ENCODE results near the gene EPB41L5. TPM values are rescaled to one million over a fixed set of nuclear protein-coding genes. Genes with fewer than 3 reads are reported as not detected.
"Not testable (repeated sequence)": the region's sequence is repeated elsewhere in the genome, so short reads cannot be mapped to it uniquely, and the experiment has no call there.

The EPB41L5 gene
- total and polyA plus RNA-seq, 2 donors (not counting 3 experiments of a cell fraction or from before 2014, with no cell fraction given): 8.4 to 13.6 TPM

GRCh38 chr2:120018549-120018948 lies 5.7 kb downstream of the EPB41L5 start:
- no peaks in the 10 kb centered on the region for H3K9me1 ChIP-seq (replicated peaks; ENCODE audit: control insufficient read depth, extremely low read depth, insufficient read depth, low read length)
- no peak overlapping the region for H3K4me2 ChIP-seq (ENCODE audit: insufficient read depth, low read length)
- H3K9ac ChIP-seq (replicated peaks; ENCODE audit: extremely low read depth, insufficient read depth, low read length): no peak overlapping the region
- dilution Hi-C loops (cut with MboI; ENCODE audit: extremely low pct_ligation_motif_present, low sequenced_read_pairs) (no loop called here), intact Hi-C loops (cut with micrococcal nuclease) (loop anchor here (10.0 kb wide), 1 partner anchor 296 kb away; no protein-coding TSS in a partner anchor)
- no peaks in the 10 kb centered on the region for H4K20me1 ChIP-seq (replicated peaks; ENCODE audit: control insufficient read depth, extremely low read depth, insufficient read depth, low read length)
- H2AFZ ChIP-seq (ENCODE audit: low read depth, low read length): no peak overlapping the region
- FAIRE-seq: no peak
- DNase-seq (ENCODE audit: low read depth, low spot score): no peak
- no peak for TF ChIP-seq POLR2AphosphoS5 (IDR thresholded peaks at IDR 0.05; ENCODE audit: insufficient read depth, low read depth, low read length)
- no peak for TF ChIP-seq GATA2 (IDR thresholded peaks at IDR 0.05; ENCODE audit: insufficient read depth, insufficient read length, low read depth, low read length)
- TF ChIP-seq, protein P1, sequence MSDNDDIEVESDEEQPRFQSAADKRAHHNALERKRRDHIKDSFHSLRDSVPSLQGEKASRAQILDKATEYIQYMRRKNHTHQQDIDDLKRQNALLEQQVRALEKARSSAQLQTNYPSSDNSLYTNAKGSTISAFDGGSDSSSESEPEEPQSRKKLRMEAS (IDR thresholded peaks at IDR 0.05; ENCODE audit: insufficient read depth, insufficient read length): no peak
- no peak for TF ChIP-seq MYC (IDR thresholded peaks at IDR 0.05; ENCODE audit: low read depth, low read length)
- BruUV-seq (replicated peaks): no TSS peak
- H3K4me1 ChIP-seq (ENCODE audit: control insufficient read depth, extremely low read depth, insufficient read depth, low read length): peaks cover 16% of the 10 kb centered on the region
- no peaks in the 10 kb centered on the region for H3K36me3 ChIP-seq (ENCODE audit: control insufficient read depth in 2 of 2, extremely low read depth in 1 of 2, insufficient read depth in 2 of 2, low read length in 2 of 2)
- no peak overlapping the region for H3K4me3 ChIP-seq (replicated peaks in 1 of 3; ENCODE audit: insufficient read depth in 1 of 3, low read depth in 1 of 3, low read length in 3 of 3)
- ChIA-PET POLR2A (no interaction called here), CTCF (interaction anchor here (4.2 kb wide), 1 partner anchor 156 kb away, joined by 17 read pairs; no protein-coding TSS in a partner anchor)
- H3K27ac ChIP-seq (ENCODE audit: insufficient read depth, low read depth, low read length): no peak overlapping the region
- H3K9me3 ChIP-seq (replicated peaks; ENCODE audit: control insufficient read depth, insufficient read depth, low read length): no peaks in the 10 kb centered on the region
- no peaks in the 10 kb centered on the region for H3K79me2 ChIP-seq (ENCODE audit: control insufficient read depth, insufficient read depth, low read length)
- no peaks in the 10 kb centered on the region for H3K27me3 ChIP-seq (ENCODE audit: control insufficient read depth in 2 of 2, insufficient read depth in 2 of 2, low read length in 2 of 2)

- POLR2A ChIA-PET: no interaction called here
- no peak overlapping the region for H3K9ac ChIP-seq (replicated peaks; ENCODE audit: extremely low read depth, insufficient read depth, low read length)
- BruUV-seq (replicated peaks): no TSS peak
- FAIRE-seq: no peak
- no peak for TF ChIP-seq POLR2A (IDR thresholded peaks at IDR 0.05; ENCODE audit: low read depth, low read length)
- TF ChIP-seq, protein P1 (IDR thresholded peaks at IDR 0.05; ENCODE audit: insufficient read depth, insufficient read length): no peak
- no peaks in the 10 kb centered on the region for H3K9me3 ChIP-seq (replicated peaks; ENCODE audit: control insufficient read depth, insufficient read depth, low read length)
- CTCF ChIA-PET: interaction anchor here (4.2 kb wide), 1 partner anchor 154 kb away, joined by 17 read pairs; no protein-coding TSS in a partner anchor
- no peak overlapping the region for H2AFZ ChIP-seq (ENCODE audit: low read depth, low read length)
- no peaks in the 10 kb centered on the region for H3K9me1 ChIP-seq (replicated peaks; ENCODE audit: control insufficient read depth, extremely low read depth, insufficient read depth, low read length)
- H3K27ac ChIP-seq (ENCODE audit: insufficient read depth, low read depth, low read length): no peak overlapping the region
- no peaks in the 10 kb centered on the region for H4K20me1 ChIP-seq (replicated peaks; ENCODE audit: control insufficient read depth, extremely low read depth, insufficient read depth, low read length)
- dilution Hi-C loops (cut with MboI; ENCODE audit: extremely low pct_ligation_motif_present, low sequenced_read_pairs): no loop called here
- no peaks in the 10 kb centered on the region for H3K79me2 ChIP-seq (ENCODE audit: control insufficient read depth, insufficient read depth, low read length)
- DNase-seq (ENCODE audit: low read depth, low spot score): no peak
- no peak overlapping the region for H3K4me3 ChIP-seq (replicated peaks in 1 of 3; ENCODE audit: insufficient read depth in 1 of 3, low read depth in 1 of 3, low read length in 3 of 3)
- no peaks in the 10 kb centered on the region for H3K27me3 ChIP-seq (ENCODE audit: control insufficient read depth in 2 of 2, insufficient read depth in 2 of 2, low read length in 2 of 2)
- peaks cover 10% of the 10 kb centered on the region for H3K4me1 ChIP-seq (ENCODE audit: control insufficient read depth, extremely low read depth, insufficient read depth, low read length)
- no peaks in the 10 kb centered on the region for H3K36me3 ChIP-seq (ENCODE audit: control insufficient read depth in 2 of 2, extremely low read depth in 1 of 2, insufficient read depth in 2 of 2, low read length in 2 of 2)
- intact Hi-C loops (cut with micrococcal nuclease): no loop called here
- no peak overlapping the region for H3K4me2 ChIP-seq (ENCODE audit: insufficient read depth, low read length)
Observed at GRCh38 chr2:120020554-120020953, 7.7 kb downstream of the EPB41L5 start.

- H2AFZ ChIP-seq (ENCODE audit: low read depth, low read length); H4K20me1 ChIP-seq (replicated peaks; ENCODE audit: control insufficient read depth, extremely low read depth, insufficient read depth, low read length); H3K4me1 ChIP-seq (ENCODE audit: control insufficient read depth, extremely low read depth, insufficient read depth, low read length); H3K27me3 ChIP-seq (ENCODE audit: control insufficient read depth in 2 of 2, insufficient read depth in 2 of 2, low read length in 2 of 2); BruUV-seq (replicated peaks); H3K36me3 ChIP-seq (ENCODE audit: control insufficient read depth in 2 of 2, extremely low read depth in 1 of 2, insufficient read depth in 2 of 2, low read length in 2 of 2); CTCF ChIA-PET; DNase-seq (ENCODE audit: low read depth, low spot score); H3K9ac ChIP-seq (replicated peaks; ENCODE audit: extremely low read depth, insufficient read depth, low read length); H3K79me2 ChIP-seq (ENCODE audit: control insufficient read depth, insufficient read depth, low read length); H3K9me3 ChIP-seq (replicated peaks; ENCODE audit: control insufficient read depth, insufficient read depth, low read length); H3K27ac ChIP-seq (ENCODE audit: insufficient read depth, low read depth, low read length); dilution Hi-C loops (cut with MboI; ENCODE audit: extremely low pct_ligation_motif_present, low sequenced_read_pairs); FAIRE-seq; H3K4me2 ChIP-seq (ENCODE audit: insufficient read depth, low read length); intact Hi-C loops (cut with micrococcal nuclease); POLR2A ChIA-PET; H3K4me3 ChIP-seq (replicated peaks in 1 of 3; ENCODE audit: insufficient read depth in 1 of 3, low read depth in 1 of 3, low read length in 3 of 3); H3K9me1 ChIP-seq (replicated peaks; ENCODE audit: control insufficient read depth, extremely low read depth, insufficient read depth, low read length): not testable (repeated sequence)
Observed at GRCh38 chr2:120022505-120022904, 9.6 kb downstream of the EPB41L5 start.
